ENCODE results near the gene POLE3. TPM values are rescaled to one million over a fixed set of nuclear protein-coding genes. Genes with fewer than 3 reads are reported as not detected.
A peak's percentile ranks its signal among the peaks of the same experiment; 100 is the strongest.
"Not testable (repeated sequence)": the region's sequence is repeated elsewhere in the genome, so short reads cannot be mapped to it uniquely, and the experiment has no call there.

POLE3 gene
- total RNA-seq, 2 experiments from 2014 or later: 130 to 132 TPM

- H3K4me3 ChIP-seq (ENCODE audit: low read depth, low read length, poor library complexity, severe bottlenecking): no peak overlapping the region
- ChIA-PET POLR2A (interaction anchor here (0.7 to 1.6 kb wide), 9 partner anchors 53 to 211 kb away, joined by 3 to 5 read pairs (median 3); no protein-coding TSS in a partner anchor), CTCF (ENCODE audit: unreplicated experiment) (interaction anchor here (1.0 to 3.1 kb wide), 6 partner anchors 132 to 210 kb away, joined by 4 to 18 read pairs (median 7); no protein-coding TSS in a partner anchor)
- H3K36me3 ChIP-seq (ENCODE audit: insufficient read depth, low read length): no peaks in the 10 kb centered on the region
- intact Hi-C loops (cut with micrococcal nuclease; ENCODE audit: unreplicated experiment): loop anchor here (2.0 kb wide), 2 partner anchors 144 to 212 kb away; no protein-coding TSS in a partner anchor
- H3K4me1 ChIP-seq (ENCODE audit: insufficient read depth, low read length, poor library complexity, severe bottlenecking): peaks cover 5% of the 10 kb centered on the region
- H3K9me2 ChIP-seq (ENCODE audit: insufficient read depth, low read length): no peaks in the 10 kb centered on the region
- H4K20me1 ChIP-seq (ENCODE audit: insufficient read depth, low read length): no peaks in the 10 kb centered on the region
- H3K27ac ChIP-seq (ENCODE audit: low read depth, low read length, poor library complexity, severe bottlenecking): no peak overlapping the region
- TF ChIP-seq EZH2phosphoT487 (IDR thresholded peaks at IDR 0.05; ENCODE audit: borderline replicate concordance, low read depth, low read length): no peak
- peak; percentile 98 for TF ChIP-seq CTCF (conservative IDR thresholded peaks at IDR 0.05; ENCODE audit: low read length)
- H3K9me3 ChIP-seq (ENCODE audit: low read length): no peaks in the 10 kb centered on the region
- H2AFZ ChIP-seq (ENCODE audit: low read length): no peak overlapping the region
- no peak overlapping the region for H3K4me2 ChIP-seq (ENCODE audit: low read length)
- DNase-seq (ENCODE audit: low spot score): peak; percentile 68
- no TSS peak for BruUV-seq (replicated peaks)
- H3K79me2 ChIP-seq (ENCODE audit: insufficient read depth, low read depth, low read length): no peaks in the 10 kb centered on the region
These were observed 35.9 kb upstream of the POLE3 start for GRCh38 chr9:113446323-113446740.

DNA sequence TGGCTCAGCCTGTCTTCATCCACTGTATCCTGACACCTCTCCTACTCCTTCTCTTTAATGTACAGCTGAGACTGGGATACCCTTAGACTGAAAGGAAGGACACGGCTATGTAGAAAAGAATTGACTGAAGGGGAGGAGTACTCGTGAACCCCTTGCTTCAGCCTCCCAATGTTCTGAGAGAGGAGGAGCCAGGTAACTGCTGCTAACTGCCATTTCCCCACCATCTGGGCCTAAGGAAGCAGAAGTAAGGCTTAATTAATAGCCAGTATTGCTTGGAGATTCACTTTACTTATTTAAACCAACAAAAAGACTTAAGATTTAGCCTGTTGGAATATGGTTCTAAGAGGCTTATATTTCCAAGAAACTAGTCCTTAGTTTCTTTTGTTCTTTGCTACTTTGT lies 34.3 kb upstream of the POLE3 start:
- no peaks in the 10 kb centered on the region for H3K9me2 ChIP-seq (ENCODE audit: insufficient read depth, low read length)
- intact Hi-C loops (cut with micrococcal nuclease; ENCODE audit: unreplicated experiment): no loop called here
- H3K9me3 ChIP-seq (ENCODE audit: low read length): no peaks in the 10 kb centered on the region
- no peaks in the 10 kb centered on the region for H3K79me2 ChIP-seq (ENCODE audit: insufficient read depth, low read depth, low read length)
- CTCF ChIA-PET (ENCODE audit: unreplicated experiment): interaction anchor here (3.1 kb wide), 1 partner anchor 137 kb away, joined by 18 read pairs; no protein-coding TSS in a partner anchor
- TF ChIP-seq EZH2phosphoT487 (IDR thresholded peaks at IDR 0.05; ENCODE audit: borderline replicate concordance, low read depth, low read length) (no peak), CTCF (conservative IDR thresholded peaks at IDR 0.05; ENCODE audit: low read length) (no peak)
- H3K36me3 ChIP-seq (ENCODE audit: insufficient read depth, low read length): no peaks in the 10 kb centered on the region
- H3K4me1 ChIP-seq (ENCODE audit: insufficient read depth, low read length, poor library complexity, severe bottlenecking): peaks cover 5% of the 10 kb centered on the region
- H3K4me3 ChIP-seq (ENCODE audit: low read depth, low read length, poor library complexity, severe bottlenecking): no peak overlapping the region
- POLR2A ChIA-PET: no interaction called here
- no peak for DNase-seq (ENCODE audit: low spot score)
- H3K4me2 ChIP-seq (ENCODE audit: low read length): no peak overlapping the region
- H4K20me1 ChIP-seq (ENCODE audit: insufficient read depth, low read length): no peaks in the 10 kb centered on the region
- BruUV-seq (replicated peaks): no TSS peak
- H2AFZ ChIP-seq (ENCODE audit: low read length): no peak overlapping the region
- H3K27ac ChIP-seq (ENCODE audit: low read depth, low read length, poor library complexity, severe bottlenecking): no peak overlapping the region

DNA sequence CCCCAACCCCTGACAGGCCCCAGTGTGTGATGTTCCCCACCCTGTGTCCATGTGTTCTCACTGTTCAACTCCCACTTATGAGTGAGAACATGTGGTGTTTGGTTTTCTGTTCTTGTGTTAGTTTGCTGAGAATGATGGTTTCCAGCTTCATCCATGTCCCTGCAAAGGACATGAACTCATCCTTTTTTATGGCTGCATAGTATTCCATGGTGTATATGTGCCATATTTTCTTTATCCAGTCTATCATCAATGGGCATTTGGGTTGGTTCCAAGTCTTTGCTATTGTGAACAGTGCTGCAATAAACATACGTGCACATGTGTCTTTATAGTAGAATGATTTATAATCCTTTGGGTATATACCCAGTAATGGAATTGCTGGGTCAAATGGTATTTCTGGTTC lies 27.2 kb upstream of the POLE3 start:
- DNase-seq (ENCODE audit: low spot score); H3K9me3 ChIP-seq (ENCODE audit: low read length); CTCF ChIA-PET (ENCODE audit: unreplicated experiment); H3K79me2 ChIP-seq (ENCODE audit: insufficient read depth, low read depth, low read length); H3K4me2 ChIP-seq (ENCODE audit: low read length); H3K9me2 ChIP-seq (ENCODE audit: insufficient read depth, low read length); H3K27ac ChIP-seq (ENCODE audit: low read depth, low read length, poor library complexity, severe bottlenecking); intact Hi-C loops (cut with micrococcal nuclease; ENCODE audit: unreplicated experiment); H3K4me1 ChIP-seq (ENCODE audit: insufficient read depth, low read length, poor library complexity, severe bottlenecking); H2AFZ ChIP-seq (ENCODE audit: low read length); H3K36me3 ChIP-seq (ENCODE audit: insufficient read depth, low read length); POLR2A ChIA-PET; H3K4me3 ChIP-seq (ENCODE audit: low read depth, low read length, poor library complexity, severe bottlenecking); BruUV-seq (replicated peaks); H4K20me1 ChIP-seq (ENCODE audit: insufficient read depth, low read length): not testable (repeated sequence)
